DMS53 treated with DMSO at 0.1 percent for 48 hours (cell line): ENCODE results near the gene TMEM266.

ENCODE experiments used
- DNase-seq: peaks from one replicate; lab custom pipeline; 2025; ENCODE audit not compliant: unreplicated experiment; lab: John Stamatoyannopoulos, UW

TMEM266 gene

GRCh38 chr15:76160426-76161152 is 100.8 kb downstream of the TMEM266 start:
- DNase-seq: no peak

GRCh38 chr15:76161153-76162035 is 101.6 kb downstream of the TMEM266 start:
- DNase-seq: no peak

- DNase-seq: no peak
These were observed 102.2 kb downstream of the TMEM266 start for GRCh38 chr15:76162036-76162398.

GRCh38 chr15:76162784-76163456 is 103.1 kb downstream of the TMEM266 start:
- DNase-seq: no peak

GRCh38 chr15:76163457-76164295 is 103.9 kb downstream of the TMEM266 start:
- no peak for DNase-seq

GRCh38 chr15:76164602-76165001 is 104.8 kb downstream of the TMEM266 start:
- no peak for DNase-seq

GRCh38 chr15:76165951-76166350 is 106.2 kb downstream of the TMEM266 start:
- DNase-seq: no peak

- no peak for DNase-seq
These were observed 108.6 kb downstream of the TMEM266 start for GRCh38 chr15:76168237-76168984.

- DNase-seq: no peak
These were observed 109.2 kb downstream of the TMEM266 start for GRCh38 chr15:76169018-76169417.

- DNase-seq: no peak
These were observed 110.4 kb downstream of the TMEM266 start for GRCh38 chr15:76169911-76170800.

- DNase-seq: no peak
These were observed 113.0 kb downstream of the TMEM266 start for GRCh38 chr15:76172782-76173181.

- DNase-seq: no peak
These were observed 113.6 kb downstream of the TMEM266 start for GRCh38 chr15:76173317-76173834.

GRCh38 chr15:76174654-76175053 is 114.9 kb downstream of the TMEM266 start:
- no peak for DNase-seq

- DNase-seq: no peak
These were observed 115.7 kb downstream of the TMEM266 start for GRCh38 chr15:76175442-76175841.

- DNase-seq: no peak
These were observed 116.3 kb downstream of the TMEM266 start for GRCh38 chr15:76176059-76176458.

- no peak for DNase-seq
These were observed 116.8 kb downstream of the TMEM266 start for GRCh38 chr15:76176487-76177085.

- no peak for DNase-seq
These were observed 117.8 kb downstream of the TMEM266 start for GRCh38 chr15:76177491-76178040.

GRCh38 chr15:76178296-76179000 is 118.7 kb downstream of the TMEM266 start:
- no peak for DNase-seq
